GM12864 (cell line): ENCODE measurements around the gene LRP3.
"Not testable (repeated sequence)": the region's sequence is repeated elsewhere in the genome, so short reads cannot be mapped to it uniquely, and the experiment has no call there.

ENCODE experiments used
- DNase-seq: peaks from one replicate; pipeline ENCODE4 v3.0.0-alpha.2; 2011; ENCODE audit warnings: low read depth
- H3K4me3 ChIP-seq: 2 replicates; pipeline ENCODE4 v1.5.1; 2011; ENCODE audit warnings: mild to moderate bottlenecking, low read depth, low read length, control low read depth
- CTCF ChIP-seq: IDR thresholded peaks from 2 replicates; pipeline ENCODE4 v1.5.1; 2011; ENCODE audit warnings: low read depth, mild to moderate bottlenecking, moderate library complexity, low read length, control low read depth, inconsistent platforms; ENCODE audit errors: missing control alignments

Gene LRP3

GRCh38 chr19:33207903-33208302, 13.8 kb downstream of the LRP3 start:
- no peak for DNase-seq
- no peak for TF ChIP-seq CTCF
- H3K4me3 ChIP-seq: no peak overlapping the region

- DNase-seq: no peak
- no peak for TF ChIP-seq CTCF
- no peak overlapping the region for H3K4me3 ChIP-seq
Measured at GRCh38 chr19:33208371-33208895, 14.3 kb downstream of the LRP3 start.

- DNase-seq: no peak
- TF ChIP-seq CTCF: no peak
- no peak overlapping the region for H3K4me3 ChIP-seq
Measured at GRCh38 chr19:33208904-33209849, 15.0 kb downstream of the LRP3 start.

GRCh38 chr19:33209850-33210230, 15.7 kb downstream of the LRP3 start:
- not testable (repeated sequence) for DNase-seq, H3K4me3 ChIP-seq

- H3K4me3 ChIP-seq: no peak overlapping the region
- DNase-seq: no peak
- TF ChIP-seq CTCF: no peak
Measured at GRCh38 chr19:33210266-33210940, 16.3 kb downstream of the LRP3 start.

GRCh38 chr19:33211794-33212435, 17.8 kb downstream of the LRP3 start:
- no peak overlapping the region for H3K4me3 ChIP-seq
- no peak for DNase-seq
- TF ChIP-seq CTCF: no peak
